HEK293 (cell line): ENCODE results near the gene EIF4E2.

Experiments
- CTCF ChIP-seq: fragments of 450-650 bp; formaldehyde crosslinking; IDR thresholded peaks from 2 replicates; pipeline ENCODE4 v1.5.1; 2016; ENCODE audit warnings: missing biosample characterization, missing genetic modification characterization
- REST ChIP-seq: fragments of 450-650 bp; formaldehyde crosslinking; IDR thresholded peaks from 2 replicates; pipeline ENCODE4 v1.5.1; 2016; ENCODE audit warnings: missing biosample characterization, missing genetic modification characterization

GRCh38 chr2:232573771-232574435, 23.4 kb downstream of the EIF4E2 start:
- TF ChIP-seq CTCF (tag by site-specific recombination) (no peak), REST (no peak)
